ENCODE data around the gene CYP4A11. TPM values are rescaled to one million over a fixed set of nuclear protein-coding genes. Genes with fewer than 3 reads are reported as not detected.

CYP4A11 gene
- total and polyA plus RNA-seq, 2 donors (not counting 3 experiments of a cell fraction or from before 2014, with no cell fraction given): not detected

GRCh38 chr1:46961066-46961758, 19.9 kb upstream of the CYP4A11 start:
- DNase-seq (ENCODE audit: low read depth, low spot score): no peak
- H2AFZ ChIP-seq (ENCODE audit: low read depth, low read length): no peak overlapping the region
- H4K20me1 ChIP-seq (replicated peaks; ENCODE audit: control insufficient read depth, extremely low read depth, insufficient read depth, low read length): no peaks in the 10 kb centered on the region
- H3K27ac ChIP-seq (ENCODE audit: insufficient read depth, low read depth, low read length): no peak overlapping the region
- H3K36me3 ChIP-seq (ENCODE audit: control insufficient read depth in 2 of 2, extremely low read depth in 1 of 2, insufficient read depth in 2 of 2, low read length in 2 of 2): no peaks in the 10 kb centered on the region
- H3K9me3 ChIP-seq (replicated peaks; ENCODE audit: control insufficient read depth, insufficient read depth, low read length): no peaks in the 10 kb centered on the region
- FAIRE-seq: no peak
- no peak overlapping the region for H3K4me2 ChIP-seq (ENCODE audit: insufficient read depth, low read length)
- intact Hi-C loops (cut with micrococcal nuclease) (no loop called here), dilution Hi-C loops (cut with MboI; ENCODE audit: extremely low pct_ligation_motif_present, low sequenced_read_pairs) (no loop called here)
- no peaks in the 10 kb centered on the region for H3K9me1 ChIP-seq (replicated peaks; ENCODE audit: control insufficient read depth, extremely low read depth, insufficient read depth, low read length)
- H3K4me3 ChIP-seq (replicated peaks in 1 of 3; ENCODE audit: insufficient read depth in 1 of 3, low read depth in 1 of 3, low read length in 3 of 3): no peak overlapping the region
- no peaks in the 10 kb centered on the region for H3K27me3 ChIP-seq (ENCODE audit: control insufficient read depth in 2 of 2, insufficient read depth in 2 of 2, low read length in 2 of 2)
- CTCF ChIA-PET: no interaction called here
- no peaks in the 10 kb centered on the region for H3K79me2 ChIP-seq (ENCODE audit: control insufficient read depth, insufficient read depth, low read length)
- no peaks in the 10 kb centered on the region for H3K4me1 ChIP-seq (ENCODE audit: control insufficient read depth, extremely low read depth, insufficient read depth, low read length)
- BruUV-seq (replicated peaks): no TSS peak
- TF ChIP-seq POLR2AphosphoS5 (IDR thresholded peaks at IDR 0.05; ENCODE audit: insufficient read depth, low read depth, low read length) (no peak), CTCF (IDR thresholded peaks at IDR 0.05; ENCODE audit: extremely low read depth in 1 of 2, insufficient read depth in 1 of 2, low read depth in 1 of 2, low read length in 2 of 2) (no peak), MAX (IDR thresholded peaks at IDR 0.05; ENCODE audit: insufficient read depth, insufficient read length) (no peak), GATA2 (IDR thresholded peaks at IDR 0.05; ENCODE audit: insufficient read depth, insufficient read length, low read depth, low read length) (no peak), EZH2 (IDR thresholded peaks at IDR 0.05; ENCODE audit: borderline replicate concordance, low read depth, low read length, severe bottlenecking) (no peak), JUN (IDR thresholded peaks at IDR 0.05; ENCODE audit: borderline replicate concordance, insufficient read depth, insufficient read length, low read depth) (no peak), FOS (IDR thresholded peaks at IDR 0.05; ENCODE audit: borderline replicate concordance, insufficient read depth, low read length) (no peak), MYC (IDR thresholded peaks at IDR 0.05; ENCODE audit: low read depth, low read length) (no peak), POLR2A (IDR thresholded peaks at IDR 0.05; ENCODE audit: low read depth, low read length) (no peak)
- POLR2A ChIA-PET: no interaction called here
- no peak overlapping the region for H3K9ac ChIP-seq (replicated peaks; ENCODE audit: extremely low read depth, insufficient read depth, low read length)

Measured in endothelial cell of umbilical vein (primary cell).